SK-MEL-5 (cell line): ENCODE measurements around the gene WIPF3. TPM values are rescaled to one million over a fixed set of nuclear protein-coding genes. Genes with fewer than 3 reads are reported as not detected.

Experiments used
- DNase-seq: peaks from one replicate; pipeline ENCODE4 v3.0.0-alpha.2; 2016; ENCODE audit warnings: low read depth, low spot score
- in situ Hi-C: cut with HindIII; loops from 2 replicates; pipeline ENCODE4 v1.10.0; 2016; ENCODE audit warnings: low sequenced_read_pairs, high pct_unique_total_duplicates, low pct_unique_long_range_greater_than_20kb
- total RNA-seq: library from RNA; depleted of rRNA; stranded (reverse); fragments of >200 nt; shearing (Covaris generic); gene quantifications from 2 replicates; pipeline ENCODE4 v1.2.3, GENCODE V29; 2014

WIPF3 gene
- total RNA-seq, 1 experiment from 2014 or later, result 4.1 TPM

DNA sequence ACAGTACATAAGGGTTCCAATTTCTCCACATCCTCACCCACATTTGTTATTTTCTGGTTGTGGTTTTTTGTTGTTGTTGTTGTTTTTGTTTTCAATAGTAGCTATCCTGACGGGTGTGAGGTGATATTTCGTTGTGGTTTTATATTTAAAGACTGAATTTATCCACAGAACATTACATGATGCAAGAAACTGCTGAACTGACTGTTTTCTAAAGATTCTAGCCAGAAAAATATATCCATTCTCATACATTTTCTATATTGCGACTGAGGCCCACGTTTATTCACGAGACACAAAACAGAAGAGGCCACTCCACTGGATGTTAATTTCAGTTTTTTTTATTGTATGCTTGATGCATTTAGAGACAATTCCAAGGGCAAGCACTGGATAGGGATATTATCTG lies 113.5 kb downstream of the WIPF3 start:
- in situ Hi-C loops, result no loop called here

DNA sequence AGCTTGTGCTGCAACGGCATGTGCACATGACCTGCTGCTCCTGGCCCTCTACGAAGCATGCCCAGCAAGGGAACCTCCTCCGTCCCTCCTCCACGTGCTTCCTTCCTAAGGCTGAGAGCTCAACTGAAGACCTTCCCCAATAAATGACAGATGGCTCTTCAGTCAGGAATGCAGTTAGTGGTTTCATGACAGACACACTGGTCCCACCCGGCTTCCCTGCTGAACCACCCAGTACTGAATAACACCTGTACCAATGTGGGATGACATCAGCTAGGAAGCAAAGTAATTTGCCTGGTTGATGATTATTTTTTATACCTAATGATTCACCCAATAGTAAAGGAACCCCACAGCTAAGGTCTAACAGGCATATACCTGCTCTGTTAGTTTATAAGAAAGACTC lies 114.2 kb downstream of the WIPF3 start:
- in situ Hi-C loops, result no loop called here

More for the DNA sequence above, 113.5 kb downstream of the WIPF3 start:
- no peak for DNase-seq

DNA sequence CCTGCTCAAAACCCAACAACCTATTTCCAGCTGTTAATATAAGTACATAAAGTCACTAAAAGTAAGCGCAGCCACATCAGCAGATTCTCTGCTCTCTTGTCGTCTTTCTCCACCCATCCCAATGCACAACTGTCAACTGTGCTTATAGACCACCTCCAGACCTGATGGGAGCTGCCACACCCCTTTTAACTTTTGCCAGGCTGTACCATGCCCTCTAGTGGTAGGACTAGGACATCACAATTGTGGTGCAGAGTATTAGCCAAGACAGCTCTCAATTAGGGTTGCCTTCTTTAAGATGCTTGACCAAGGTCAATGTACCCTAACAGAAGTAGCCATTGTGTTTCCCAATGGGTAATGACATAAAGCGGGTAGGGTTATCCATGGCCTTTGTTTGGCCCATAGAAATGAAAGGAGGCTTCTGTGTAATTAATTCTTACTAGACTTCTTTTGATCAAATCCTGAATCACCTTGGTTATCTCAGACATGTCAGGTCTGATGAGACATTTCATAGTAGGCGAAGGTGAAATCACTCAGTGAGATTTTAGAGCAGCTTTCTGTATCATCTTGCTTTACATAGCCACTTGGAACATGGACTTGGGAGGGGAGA lies 115.2 kb downstream of the WIPF3 start:
- peak; percentile 93 for DNase-seq
- in situ Hi-C loops, result no loop called here

More for the DNA sequence above, 114.2 kb downstream of the WIPF3 start:
- no peak for DNase-seq

- DNase-seq, result peak; percentile 34
- in situ Hi-C loops, result no loop called here
Observed at GRCh38 chr7:29922921-29923700, 116.8 kb downstream of the WIPF3 start.

DNA sequence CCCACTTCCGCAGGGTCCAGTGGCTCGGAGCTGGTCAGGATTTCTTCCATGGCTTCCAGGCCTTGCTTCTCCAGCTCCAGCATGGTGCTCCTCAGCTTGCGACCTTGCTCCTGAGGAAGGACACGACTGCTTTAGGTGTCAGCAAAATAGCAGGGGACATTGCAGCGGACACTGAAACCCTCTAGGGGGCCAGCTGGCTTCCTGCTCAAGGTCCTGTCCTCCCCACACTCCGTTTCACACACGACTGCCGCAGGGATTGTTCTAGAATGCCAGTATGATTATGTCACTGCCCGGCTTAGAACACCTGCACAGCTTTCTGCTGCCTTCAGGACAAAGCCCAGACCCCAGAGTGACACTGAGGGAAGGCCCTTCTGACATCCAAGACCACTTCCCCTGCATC lies 117.7 kb downstream of the WIPF3 start:
- DNase-seq, result no peak
- in situ Hi-C loops, result no loop called here

DNA sequence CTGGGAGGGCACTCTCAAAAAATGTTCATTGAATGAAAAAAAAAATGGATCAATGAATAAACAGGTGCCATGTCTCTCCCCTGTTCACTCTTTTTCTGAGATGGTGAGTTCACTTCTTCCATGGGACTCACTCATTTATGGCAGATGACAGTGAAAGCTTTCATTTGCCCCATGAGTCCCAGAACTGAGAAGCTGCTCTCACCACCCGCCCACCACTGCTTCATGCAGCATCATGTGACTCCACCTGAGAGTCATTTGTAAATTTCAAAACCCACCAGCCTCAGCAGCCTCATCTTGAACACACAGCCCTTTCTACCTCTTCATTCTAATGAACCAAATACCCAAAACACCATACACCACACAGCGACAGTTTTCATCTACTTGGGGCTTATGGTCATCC lies 118.4 kb downstream of the WIPF3 start:
- in situ Hi-C loops, result no loop called here
- DNase-seq, result no peak

GRCh38 chr7:29926216-29926615 lies 119.9 kb downstream of the WIPF3 start:
- in situ Hi-C loops, result no loop called here

GRCh38 chr7:29926741-29927140 lies 120.4 kb downstream of the WIPF3 start:
- in situ Hi-C loops, result no loop called here
- DNase-seq, result peak; percentile 84

More at GRCh38 chr7:29926216-29926615, 119.9 kb downstream of the WIPF3 start:
- DNase-seq, result no peak

GRCh38 chr7:29929018-29929807 lies 122.9 kb downstream of the WIPF3 start:
- in situ Hi-C loops, result no loop called here
- no peak for DNase-seq

DNA sequence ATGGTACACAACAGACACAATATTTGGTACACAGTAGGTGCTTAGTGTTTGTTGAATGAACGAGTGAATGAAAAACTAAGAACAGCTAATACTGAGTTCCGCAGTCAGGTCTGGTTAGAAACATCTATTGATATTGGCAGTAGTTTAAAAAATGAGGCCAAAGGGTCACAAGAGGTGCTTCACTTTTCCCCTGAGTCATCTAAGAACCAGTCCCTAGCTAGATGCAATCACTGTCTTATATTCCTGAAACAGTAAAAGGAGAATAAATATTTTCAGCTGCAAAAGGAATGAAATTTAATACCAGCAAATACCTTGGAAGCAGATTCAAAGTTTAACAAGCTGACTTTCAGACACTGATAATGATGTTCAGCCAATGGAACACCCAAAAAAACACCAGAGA lies 128.8 kb downstream of the WIPF3 start:
- no peak for DNase-seq
- in situ Hi-C loops, result no loop called here

- DNase-seq, result no peak
- in situ Hi-C loops, result no loop called here
Observed at GRCh38 chr7:29937132-29937531, 130.8 kb downstream of the WIPF3 start.

DNA sequence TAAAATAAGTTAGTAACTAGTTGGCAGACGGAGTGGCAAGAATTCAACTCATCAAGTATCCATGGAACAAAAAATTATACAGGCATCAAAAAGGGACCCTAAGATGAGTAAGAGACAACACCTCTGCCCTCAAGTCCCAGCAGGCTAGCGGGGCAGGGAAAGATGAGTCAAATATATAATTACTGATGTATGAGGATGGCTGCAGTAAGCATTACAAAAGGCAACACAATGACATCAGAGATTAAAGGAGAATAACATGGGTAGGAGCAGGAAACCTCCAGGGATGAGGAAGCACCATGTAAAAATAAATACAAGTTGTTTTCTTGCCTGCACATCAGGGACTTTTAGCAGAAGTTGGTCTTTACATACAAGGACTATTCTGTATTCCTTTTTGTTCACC lies 133.9 kb downstream of the WIPF3 start:
- no peak for DNase-seq
- in situ Hi-C loops, result no loop called here

- in situ Hi-C loops, result no loop called here
- no peak for DNase-seq
Observed at GRCh38 chr7:29945259-29945809, 139.0 kb downstream of the WIPF3 start.

GRCh38 chr7:29946428-29947186 lies 140.3 kb downstream of the WIPF3 start:
- DNase-seq, result peak; percentile 81
- in situ Hi-C loops, result no loop called here

- no peak for DNase-seq
- in situ Hi-C loops, result no loop called here
Observed at GRCh38 chr7:29948587-29948986, 142.3 kb downstream of the WIPF3 start.

GRCh38 chr7:29950480-29950879 lies 144.2 kb downstream of the WIPF3 start:
- DNase-seq, result no peak
- in situ Hi-C loops, result no loop called here

DNA sequence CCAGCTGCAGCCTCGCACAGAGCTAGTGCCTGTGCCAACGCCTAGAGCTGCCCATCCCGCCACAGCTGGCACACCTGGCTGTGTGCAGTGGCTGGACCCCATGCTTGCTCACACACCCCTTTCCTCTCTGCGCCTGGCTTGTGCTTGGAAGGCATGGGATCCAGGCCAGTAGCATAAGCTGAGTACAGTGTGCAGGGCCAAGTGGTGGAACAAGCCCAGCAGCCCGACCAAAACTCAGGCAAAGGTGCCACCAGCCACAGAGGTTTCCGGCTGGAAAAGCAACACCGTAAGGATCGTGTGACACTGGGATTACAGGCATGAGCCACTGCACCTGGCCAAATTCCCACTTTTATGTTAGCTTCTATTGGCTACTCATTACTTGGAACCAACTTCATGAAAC lies 144.9 kb downstream of the WIPF3 start:
- no peak for DNase-seq
- in situ Hi-C loops, result no loop called here
